HG03575 (cell line): ENCODE measurements around the gene PCBP1.
"Not testable (repeated sequence)": the region's sequence is repeated elsewhere in the genome, so short reads cannot be mapped to it uniquely, and the experiment has no call there.

ENCODE experiments used
- ATAC-seq: cut with Tn5 transposase; IDR thresholded peaks from one replicate; pipeline ENCODE4 v1.9.1; 2021; ENCODE audit not compliant: unreplicated experiment, insufficient number of reproducible peaks, low FRiP score; ENCODE audit errors: extremely low read depth

PCBP1 gene

DNA sequence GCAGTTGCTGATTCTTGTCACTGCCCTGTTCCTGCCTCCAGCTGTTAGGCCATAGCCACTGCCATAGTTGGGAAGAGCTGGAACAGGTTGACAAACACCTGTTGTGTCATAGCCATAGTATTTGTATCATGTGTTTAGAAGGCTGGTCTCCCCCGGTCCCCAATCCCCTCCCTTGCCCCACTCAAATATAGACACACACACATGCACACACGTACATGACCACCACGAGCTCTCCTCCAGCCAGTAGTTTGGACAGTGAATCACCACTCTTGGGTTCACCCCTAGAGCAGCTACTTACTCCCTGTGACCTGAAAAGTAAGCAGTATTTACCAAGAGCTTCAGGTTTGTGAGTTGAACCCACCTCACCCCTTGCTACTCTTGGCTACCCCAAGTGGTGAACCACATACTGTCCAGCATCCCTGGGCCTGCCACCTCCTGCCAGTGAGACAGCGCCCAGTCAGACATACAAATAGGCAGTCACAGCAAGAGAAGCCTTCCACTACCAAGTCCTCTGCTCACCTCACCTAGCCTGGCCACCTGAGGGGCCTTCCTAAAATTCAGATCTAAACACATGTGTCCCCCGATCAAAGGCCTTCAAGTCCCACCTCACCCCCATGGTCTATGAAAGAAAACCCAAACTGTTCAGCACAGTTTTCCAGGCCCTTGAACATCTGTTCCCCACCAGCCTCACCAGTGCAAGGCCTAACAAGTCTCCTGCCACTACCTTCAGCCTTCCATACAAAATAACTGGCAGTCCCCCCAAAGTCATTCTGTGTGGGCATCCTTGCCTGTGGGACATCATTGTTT lies 7.1 kb downstream of the PCBP1 start:
- no peak for ATAC-seq

DNA sequence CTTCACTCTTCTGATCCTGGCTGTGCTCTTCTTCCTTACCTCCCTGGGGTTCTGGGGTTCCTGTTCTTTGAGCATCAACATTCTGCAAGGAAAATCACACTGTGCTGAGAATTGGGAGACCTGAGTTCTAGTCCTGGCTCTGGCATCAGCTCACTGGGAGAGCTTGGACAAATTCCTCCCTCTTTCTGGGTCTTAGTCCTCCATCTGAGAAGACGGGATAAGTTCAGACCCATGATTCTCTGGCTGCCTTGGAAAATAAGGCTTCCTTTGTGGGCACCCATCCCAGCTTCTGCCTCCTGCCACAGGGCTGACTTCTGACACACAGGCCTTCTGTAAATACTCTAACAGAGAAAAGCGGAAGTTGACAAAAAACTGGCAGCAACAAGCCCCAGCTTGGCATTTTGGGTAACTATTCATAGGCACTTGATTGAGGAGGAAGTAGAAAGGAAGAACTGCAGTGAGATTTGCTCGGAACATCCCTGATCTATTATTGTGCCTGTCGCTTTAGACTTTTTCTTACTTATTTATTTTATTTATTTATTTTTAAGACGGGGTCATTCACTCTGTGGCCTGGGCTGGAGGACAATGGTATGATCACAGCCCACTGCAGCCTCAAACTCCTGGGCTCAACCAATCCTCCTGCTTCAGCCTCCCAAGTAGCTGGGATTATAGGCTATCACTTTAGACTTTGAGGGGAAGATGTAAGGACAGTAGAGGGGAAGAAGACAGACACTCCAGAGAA lies 7.9 kb downstream of the PCBP1 start:
- ATAC-seq, result no peak

DNA sequence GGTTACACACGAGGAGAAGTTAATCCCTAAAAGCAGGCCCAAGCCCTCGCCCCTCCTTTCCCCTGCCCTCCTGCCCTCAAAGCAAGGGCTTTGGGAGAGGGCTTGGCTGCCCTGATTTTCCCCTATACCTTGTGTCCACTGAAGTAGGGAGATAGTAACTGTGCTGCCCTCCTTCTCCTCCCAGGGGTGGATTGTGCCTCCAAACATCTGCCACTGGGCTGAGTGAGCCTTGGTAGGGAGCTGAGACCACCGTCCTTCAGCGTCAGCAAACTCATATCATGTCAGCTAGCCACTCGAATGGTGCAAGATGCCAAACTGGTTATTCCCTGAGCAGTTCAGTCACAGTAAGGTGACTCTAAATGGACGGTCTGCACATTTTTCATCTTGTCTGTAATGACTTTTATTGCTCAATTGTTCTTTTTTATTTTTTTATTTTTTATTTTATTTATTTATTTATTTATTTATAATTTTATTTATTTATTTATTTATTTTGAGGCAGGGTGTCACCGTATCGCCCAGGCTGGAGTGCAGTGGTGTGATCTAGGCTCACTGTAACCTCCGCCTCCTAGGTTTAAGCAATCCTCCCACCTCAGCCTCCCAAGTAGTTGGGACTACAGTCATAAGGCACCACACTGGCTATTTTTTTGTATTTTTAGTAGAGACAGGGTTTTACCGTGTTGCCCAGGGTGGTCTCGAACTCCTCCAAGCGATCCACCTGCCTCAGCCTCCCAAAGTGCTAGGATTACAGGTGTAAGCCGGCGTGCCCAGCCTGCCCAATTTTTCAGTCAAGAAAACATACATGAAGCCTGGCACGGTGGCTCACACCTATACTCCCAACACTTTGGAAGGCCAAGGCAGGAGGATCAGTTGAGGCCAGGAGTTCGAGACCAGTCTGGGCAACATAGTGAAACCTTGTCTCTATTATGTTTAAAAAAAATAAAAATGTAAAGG lies 8.7 kb downstream of the PCBP1 start:
- ATAC-seq, result no peak

DNA sequence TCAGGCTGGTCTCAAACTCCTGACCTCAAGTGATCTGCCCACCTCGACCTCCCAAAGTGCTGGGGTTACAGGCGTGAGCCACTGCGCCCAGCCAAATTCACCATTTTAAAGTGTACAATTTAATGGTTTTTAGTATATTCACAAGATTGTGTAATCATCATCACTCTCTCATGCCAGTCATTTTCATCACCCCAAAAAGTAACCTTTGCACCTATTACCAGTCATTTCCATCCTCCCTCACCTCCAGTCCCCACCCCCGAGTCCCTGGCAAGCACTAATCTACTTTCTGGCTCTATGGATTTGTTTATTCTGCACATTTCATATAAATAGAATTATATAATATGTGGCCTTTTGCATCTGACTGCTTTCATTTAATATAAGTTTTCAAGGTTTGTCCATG lies 10.8 kb downstream of the PCBP1 start:
- no peak for ATAC-seq

DNA sequence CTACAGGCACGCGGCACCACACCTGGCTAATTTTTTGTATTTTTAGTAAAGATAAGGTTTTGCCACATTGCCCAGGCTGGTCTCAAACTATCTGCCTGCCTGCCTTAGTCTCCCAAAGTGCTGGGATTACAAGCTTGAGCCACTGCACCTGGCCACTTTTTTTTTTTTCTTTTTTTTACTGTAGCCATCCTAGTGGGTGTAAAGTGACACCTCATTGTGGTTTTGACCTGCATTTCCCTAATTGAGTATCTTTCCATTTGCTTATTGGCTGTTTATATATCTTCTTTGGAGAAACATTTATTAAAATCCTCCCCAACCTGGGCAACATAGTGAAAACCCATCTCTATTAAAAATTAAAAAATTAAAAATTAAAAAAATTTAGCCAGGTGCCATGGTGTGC lies 12.0 kb downstream of the PCBP1 start:
- no peak for ATAC-seq

DNA sequence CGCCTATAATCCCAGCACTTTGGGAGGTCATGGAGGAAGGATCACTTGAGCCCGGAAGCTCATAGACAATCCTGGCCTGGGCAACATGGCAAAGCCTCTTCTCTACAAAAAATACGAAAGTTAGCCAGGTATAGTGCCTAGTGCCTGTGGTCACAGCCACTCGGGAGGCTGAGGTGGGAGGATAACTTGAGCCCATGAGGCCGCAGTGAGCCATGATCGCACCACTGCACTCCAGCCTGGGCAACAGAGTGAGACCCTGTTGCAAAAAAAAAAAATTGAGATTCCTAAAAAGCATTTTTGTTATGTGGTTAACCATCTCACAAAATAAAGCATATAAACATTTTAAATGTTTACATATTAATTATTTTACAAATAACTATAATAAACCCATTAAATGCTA lies 13.9 kb downstream of the PCBP1 start:
- ATAC-seq, result no peak

DNA sequence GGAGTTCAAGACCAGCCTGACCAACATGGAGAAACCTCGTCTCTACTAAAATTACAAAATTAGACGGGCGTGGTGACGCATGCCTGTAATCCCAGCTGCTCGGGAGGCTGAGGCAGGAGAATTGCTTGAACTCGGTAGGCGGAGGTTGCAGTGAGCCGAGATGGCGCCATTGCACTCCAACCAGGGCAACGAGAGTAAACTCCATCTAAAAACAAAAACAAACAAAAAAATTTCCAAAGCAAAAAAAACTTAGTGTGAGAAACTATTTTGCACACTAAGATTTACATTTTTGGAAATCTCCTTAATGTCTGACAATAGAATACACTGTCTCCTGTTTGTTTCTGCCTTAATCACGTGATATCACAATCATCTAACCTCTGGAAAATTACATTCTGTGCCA lies 14.4 kb downstream of the PCBP1 start:
- ATAC-seq, result not testable (repeated sequence)

DNA sequence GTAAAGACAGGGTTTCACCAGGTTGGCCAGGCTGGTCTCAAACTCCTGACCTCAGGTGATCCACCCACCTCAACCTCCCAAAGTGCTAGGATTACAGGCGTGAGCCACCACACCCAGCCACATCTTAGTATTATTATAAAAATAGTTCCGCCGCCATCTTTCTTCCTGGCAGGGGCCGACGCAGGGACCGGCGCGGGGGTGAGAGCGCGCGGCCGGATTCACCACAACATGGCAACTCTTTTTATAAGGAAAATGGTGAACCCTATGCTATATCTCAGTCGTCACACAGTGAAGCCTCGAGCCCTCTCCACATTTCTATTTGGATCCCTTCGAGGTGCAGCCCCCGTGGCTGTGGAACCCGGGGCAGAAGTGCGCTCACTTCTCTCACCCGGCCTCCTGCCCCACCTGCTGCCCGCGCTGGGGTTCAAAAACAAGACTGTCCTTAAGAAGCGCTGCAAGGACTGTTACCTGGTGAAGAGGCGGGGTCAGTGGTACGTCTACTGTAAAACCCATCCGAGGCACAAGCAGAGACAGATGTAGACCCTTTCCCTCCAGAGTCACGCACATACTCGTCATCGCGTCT lies 15.1 kb downstream of the PCBP1 start:
- ATAC-seq, result not testable (repeated sequence)

DNA sequence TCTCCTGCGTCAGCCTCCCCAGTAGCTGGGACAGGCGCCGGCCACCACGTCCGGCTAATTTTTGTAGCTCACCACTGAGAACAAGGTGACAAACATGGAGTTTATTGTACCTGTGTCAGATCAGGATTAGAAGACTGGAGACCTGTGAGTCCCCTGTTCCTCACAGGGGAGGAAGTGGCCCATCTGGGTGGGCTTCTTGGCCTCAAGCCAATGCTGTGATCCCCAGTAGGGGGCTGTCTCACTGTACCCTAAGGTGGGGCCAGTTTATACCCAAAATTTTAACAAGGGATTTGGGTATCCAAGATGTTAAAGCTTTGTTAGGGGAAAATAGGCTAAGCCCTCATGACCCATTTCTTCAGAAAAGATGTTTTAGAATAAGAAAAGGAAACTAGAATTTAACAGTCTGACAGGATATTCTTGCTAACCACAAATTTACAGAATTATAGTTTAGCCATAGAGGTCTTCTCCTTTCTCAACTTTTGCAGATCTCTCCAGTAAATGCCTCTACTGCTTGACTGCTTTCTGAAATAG lies 16.3 kb downstream of the PCBP1 start:
- no peak for ATAC-seq

DNA sequence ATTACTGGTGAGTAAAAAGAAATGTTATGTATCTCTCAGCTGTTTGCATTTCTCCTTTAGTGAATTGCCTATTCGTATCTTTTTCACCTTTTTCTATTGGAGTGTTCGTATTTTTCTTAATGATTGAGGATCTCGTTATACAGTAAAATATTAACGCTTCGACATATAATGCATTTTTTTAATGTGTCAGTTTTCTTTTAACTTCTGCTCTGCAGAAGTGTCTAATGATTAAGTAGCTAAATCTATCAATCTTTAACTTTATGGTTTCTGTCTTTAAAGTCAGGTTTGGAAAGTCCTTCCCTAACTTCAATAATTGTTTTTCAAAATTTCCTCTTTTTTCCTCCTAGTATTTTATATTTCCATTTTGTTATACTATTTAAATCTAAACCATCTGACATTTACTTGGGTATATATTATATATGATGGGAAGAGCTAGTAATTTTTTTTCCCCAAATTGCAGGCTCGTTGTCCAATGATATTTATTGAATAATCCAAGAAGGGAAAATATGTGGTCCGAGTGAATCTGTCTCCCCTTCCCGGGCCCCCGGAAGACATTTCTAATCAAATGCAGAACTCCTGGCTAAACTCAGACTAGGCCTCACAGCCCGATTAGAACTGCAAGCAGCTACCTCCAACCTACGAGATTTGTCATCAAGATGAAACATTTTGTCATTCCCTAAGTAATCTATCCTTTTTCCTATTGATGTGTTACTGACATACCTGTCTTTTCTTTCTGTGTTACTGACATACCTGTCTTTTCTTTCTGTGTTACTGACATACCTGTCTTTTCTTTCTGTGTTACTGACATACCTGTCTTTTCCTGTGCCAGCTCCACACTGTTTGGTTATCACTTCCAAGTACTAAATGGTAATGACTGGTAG lies 17.2 kb downstream of the PCBP1 start:
- ATAC-seq, result no peak

DNA sequence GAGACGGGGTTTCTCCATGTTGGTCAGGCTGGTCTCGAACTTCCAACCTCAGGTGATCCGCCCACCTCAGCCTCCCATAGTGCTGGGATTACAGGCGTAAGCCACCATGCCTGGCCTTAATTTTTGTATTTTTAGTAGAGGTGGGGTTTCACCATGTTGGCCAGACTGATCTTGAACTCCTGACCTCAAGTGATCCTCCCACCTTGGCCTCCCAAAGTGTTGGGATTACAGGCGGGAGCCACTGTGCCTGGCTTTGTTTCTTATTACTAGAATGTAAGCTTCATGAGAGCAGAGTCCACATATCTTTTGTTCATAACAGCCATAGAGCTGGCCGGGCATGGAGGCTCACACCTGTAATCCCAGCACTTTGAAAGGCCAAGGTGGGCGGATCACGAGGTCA lies 18.9 kb downstream of the PCBP1 start:
- ATAC-seq, result not testable (repeated sequence)

DNA sequence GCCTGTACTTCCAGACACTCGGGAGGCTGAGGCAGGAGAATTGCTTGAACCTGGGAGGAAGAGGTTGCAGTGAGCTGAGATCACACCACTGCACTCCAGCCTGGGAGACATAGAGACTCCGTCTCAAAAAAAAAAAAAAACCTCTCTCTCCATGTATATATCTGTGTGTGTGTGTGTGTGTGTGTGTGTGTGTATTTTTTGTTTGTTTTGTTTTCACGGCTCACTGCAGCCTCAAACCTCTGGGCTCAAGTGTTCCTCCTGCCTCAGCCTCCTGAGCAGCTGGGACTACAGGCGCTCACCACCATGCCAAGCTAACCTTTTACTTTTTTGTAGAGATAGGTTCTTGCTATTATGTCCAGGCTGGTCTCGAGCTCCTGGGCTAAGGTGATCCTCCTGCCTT lies 23.1 kb downstream of the PCBP1 start:
- ATAC-seq, result not testable (repeated sequence)

DNA sequence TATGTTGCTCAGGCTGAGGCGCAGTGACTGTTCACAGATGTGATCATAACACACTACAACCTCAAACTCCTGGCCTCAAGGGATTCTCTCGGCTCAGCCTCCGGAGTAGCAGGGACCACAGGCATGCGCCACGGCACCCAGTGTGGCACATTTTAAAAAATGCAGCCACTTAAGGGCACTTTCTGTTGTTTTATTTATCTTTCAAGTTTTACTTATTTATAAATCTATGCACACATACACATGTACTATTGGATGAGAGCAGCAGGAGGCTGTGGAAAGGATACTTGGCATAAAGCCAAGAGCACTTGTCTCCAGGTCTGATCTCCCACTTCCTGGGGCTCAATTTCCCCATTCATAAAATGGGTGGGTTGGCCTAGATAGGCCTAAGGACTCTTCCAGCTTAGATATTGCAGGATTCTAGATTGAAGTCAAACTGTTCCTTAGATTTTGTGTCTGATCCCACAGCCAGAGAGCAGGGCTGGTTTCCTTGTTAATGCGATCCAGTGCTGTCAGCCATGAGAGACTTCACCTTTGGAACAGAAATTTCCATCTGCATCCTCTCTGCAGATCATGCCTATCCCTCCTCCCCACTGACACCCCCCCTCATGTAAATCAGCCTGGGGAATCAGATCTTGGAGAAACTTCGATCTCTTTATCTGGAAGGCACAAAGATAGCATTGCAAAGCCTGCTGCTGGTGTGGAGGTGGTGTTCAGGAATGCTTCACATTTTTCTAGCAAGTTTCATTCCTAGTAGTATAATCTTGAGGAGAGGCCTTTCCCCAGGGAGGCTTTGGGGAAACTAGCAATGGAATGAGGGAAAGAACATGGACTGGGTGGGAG lies 24.7 kb downstream of the PCBP1 start:
- no peak for ATAC-seq

DNA sequence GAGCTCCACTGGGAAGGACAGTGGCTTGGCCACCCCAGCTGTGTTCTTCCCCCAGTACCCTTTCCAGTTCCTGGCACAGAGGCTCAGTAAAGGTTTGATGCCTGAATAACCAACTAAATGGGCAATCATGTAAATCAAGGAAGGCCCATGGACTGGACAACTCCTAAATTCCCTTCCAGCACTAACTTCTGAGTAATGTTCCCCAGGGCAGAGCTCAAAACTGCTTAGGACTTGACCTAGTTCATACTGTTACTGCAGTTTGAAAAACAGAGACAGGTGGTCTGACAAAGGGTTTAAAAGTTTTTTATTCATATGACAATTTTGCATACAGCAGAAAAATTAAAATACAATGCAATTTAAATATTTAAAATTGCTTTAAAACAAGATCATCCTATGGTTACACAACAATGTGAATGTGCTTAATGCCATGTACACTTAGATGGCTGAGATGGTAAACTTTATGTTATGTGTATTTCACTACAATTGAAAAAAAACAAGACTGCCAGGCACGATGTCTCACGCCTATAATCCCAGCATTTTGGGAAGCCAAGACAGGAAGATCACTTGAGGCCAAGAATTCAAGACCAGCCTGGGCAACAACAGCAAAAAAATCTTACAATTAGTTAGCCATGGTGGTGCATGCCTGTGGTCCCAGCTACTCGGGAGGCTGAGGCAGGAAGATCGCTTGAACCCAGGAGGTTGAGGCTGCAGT lies 26.2 kb downstream of the PCBP1 start:
- ATAC-seq, result no peak

DNA sequence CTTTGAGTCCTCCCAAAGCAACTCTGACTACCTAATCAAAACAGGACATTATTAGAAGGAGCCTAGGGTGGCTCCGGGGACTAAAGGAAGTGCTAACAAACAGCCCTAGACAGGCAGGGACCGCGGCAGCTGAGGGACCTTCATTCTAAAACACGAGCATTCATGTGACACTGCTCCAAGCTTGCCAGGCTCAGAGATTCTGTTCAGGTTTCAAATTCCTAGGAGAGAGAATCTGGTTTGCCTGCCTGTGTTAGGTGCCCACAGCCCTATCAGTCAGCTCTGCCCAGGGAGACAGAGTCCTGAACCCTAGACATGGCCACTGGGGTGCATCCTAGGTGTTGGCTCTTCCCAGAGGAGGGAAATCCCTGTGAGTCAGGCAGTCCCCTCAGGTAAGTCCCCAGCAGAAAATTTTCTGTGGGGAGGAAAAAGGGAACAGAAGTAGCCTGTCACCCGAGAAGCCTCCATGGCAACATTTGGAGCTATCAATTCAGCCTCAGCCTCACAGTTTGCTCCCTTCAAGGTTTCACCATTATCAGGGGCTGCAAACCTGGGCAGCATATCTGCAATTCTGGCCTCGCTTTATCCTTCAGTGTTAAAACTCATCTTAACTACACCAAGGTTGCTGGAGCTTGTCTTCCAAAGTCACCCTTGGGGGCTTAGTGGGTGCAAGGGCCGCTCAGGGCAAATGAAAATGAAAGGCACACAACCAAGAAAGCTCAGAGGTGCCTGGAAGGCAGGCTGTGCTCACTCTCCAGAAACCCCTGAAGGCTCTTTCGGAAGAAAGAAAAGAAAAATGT lies 28.6 kb downstream of the PCBP1 start:
- no peak for ATAC-seq
